Brain microvascular endothelial cell (primary cell): ENCODE measurements around the gene TMEM221.
A peak's percentile ranks its signal among the peaks of the same experiment; 100 is the strongest.

Experiments
- DNase-seq: peaks from one replicate; pipeline ENCODE4 v3.0.0-alpha.2; 2020
- H3K27ac ChIP-seq: fragments of 250-450 bp; sonication (Bioruptor Pico); 2 replicates; pipeline ENCODE4 v1.5.1; 2020; ENCODE audit warnings: mild to moderate bottlenecking, moderate library complexity
- H3K27me3 ChIP-seq: fragments of 250-450 bp; sonication (Bioruptor Pico); replicated peaks from 2 replicates; pipeline ENCODE4 v1.5.1; 2020; ENCODE audit warnings: mild to moderate bottlenecking
- H3K36me3 ChIP-seq: fragments of 250-450 bp; sonication (Bioruptor Pico); replicated peaks from 2 replicates; pipeline ENCODE4 v1.5.1; 2020; ENCODE audit warnings: mild to moderate bottlenecking
- H3K4me3 ChIP-seq: 2 replicates; pipeline ENCODE4 v1.5.1; 2011; ENCODE audit warnings: low read depth, mild to moderate bottlenecking, control low read depth, low read length, moderate library complexity
- CTCF ChIP-seq: IDR thresholded peaks from 2 replicates; pipeline ENCODE4 v1.5.1; 2011; ENCODE audit warnings: low read depth, mild to moderate bottlenecking, moderate library complexity, low read length, control low read depth, inconsistent platforms; ENCODE audit errors: missing control alignments
- in situ Hi-C: cut with HindIII; loops from 2 replicates; pipeline ENCODE4 v1.10.0; 2017; ENCODE audit warnings: low sequenced_read_pairs, low pct_ligation_motif_present

The TMEM221 gene

GRCh38 chr19:17394891-17395415, 53.5 kb downstream of the TMEM221 start:
- no peak overlapping the region for H3K4me3 ChIP-seq
- no peaks in the 10 kb centered on the region for H3K27me3 ChIP-seq
- no peak overlapping the region for H3K27ac ChIP-seq

GRCh38 chr19:17393914-17394313, 54.6 kb downstream of the TMEM221 start, which contains the start of gene CCDC194:
TSS of gene CCDC194 (minus strand) at chr19:17394196. CDS start at chr19:17394158, 38 bp downstream.
- no peak for TF ChIP-seq CTCF
- no peaks in the 10 kb centered on the region for H3K36me3 ChIP-seq
- no peak within 1 kb of the TSS for H3K27ac ChIP-seq
- no peak within 1 kb of the TSS for H3K4me3 ChIP-seq
- in situ Hi-C loops, result no loop called here
- no peak for DNase-seq
- H3K27me3 ChIP-seq, result no peaks in the 10 kb centered on the region

More at GRCh38 chr19:17394891-17395415, 53.5 kb downstream of the TMEM221 start:
- no peaks in the 10 kb centered on the region for H3K36me3 ChIP-seq
- in situ Hi-C loops, result no loop called here
- peak; percentile 71 for TF ChIP-seq CTCF
- no peak for DNase-seq

GRCh38 chr19:17393002-17393401, 55.5 kb downstream of the TMEM221 start:
- no peaks in the 10 kb centered on the region for H3K36me3 ChIP-seq
- no peaks in the 10 kb centered on the region for H3K27me3 ChIP-seq
- no peak overlapping the region for H3K27ac ChIP-seq
- DNase-seq, result no peak
- no peak for TF ChIP-seq CTCF
- in situ Hi-C loops, result no loop called here
- no peak overlapping the region for H3K4me3 ChIP-seq

GRCh38 chr19:17391371-17392151, 56.9 kb downstream of the TMEM221 start:
- no peaks in the 10 kb centered on the region for H3K27me3 ChIP-seq

GRCh38 chr19:17390665-17391370, 57.6 kb downstream of the TMEM221 start:
- peak; percentile 88 for DNase-seq
- Histone ChIP-seq H3K4me3 (peak overlapping the region; percentile 59), H3K27ac (no peak overlapping the region), H3K27me3 (no peaks in the 10 kb centered on the region), H3K36me3 (no peaks in the 10 kb centered on the region)
- in situ Hi-C loops, result no loop called here
- peak; percentile 61 for TF ChIP-seq CTCF

More at GRCh38 chr19:17391371-17392151, 56.9 kb downstream of the TMEM221 start:
- H3K4me3 ChIP-seq, result peak overlapping the region; percentile 38
- no peak overlapping the region for H3K27ac ChIP-seq
- in situ Hi-C loops, result no loop called here
- no peak for TF ChIP-seq CTCF
- DNase-seq, result no peak
- H3K36me3 ChIP-seq, result no peaks in the 10 kb centered on the region
